Measurements from ENCODE around the gene PACRG.

PACRG gene

DNA sequence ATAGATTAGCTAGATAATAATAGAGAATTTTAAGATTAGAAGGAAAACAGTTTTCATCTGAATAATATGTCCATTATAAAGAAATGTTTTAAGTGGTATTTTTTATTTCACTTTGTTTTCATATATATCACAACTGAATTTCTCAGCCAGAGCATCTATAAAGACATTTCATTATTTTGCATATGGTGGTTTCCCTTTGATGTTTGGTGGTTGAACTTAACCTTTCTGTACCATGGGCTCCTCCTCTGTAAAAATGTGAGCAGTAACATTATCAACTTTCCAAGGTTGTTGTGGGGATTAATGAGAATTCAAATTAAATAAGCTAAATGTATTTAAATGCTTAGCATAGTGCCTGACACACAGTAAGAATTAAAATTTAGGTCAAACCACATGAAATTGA is 567.0 kb downstream of the PACRG start:
- Histone ChIP-seq H3K9ac (ENCODE audit: low read length) (no peak overlapping the region), H3K27ac (ENCODE audit: low read depth, low read length) (no peak overlapping the region), H3K27me3 (ENCODE audit: control insufficient read depth, insufficient read depth, low read length) (no peaks in the 10 kb centered on the region), H3K4me3 (ENCODE audit: low read depth, low read length) (no peak overlapping the region), H3K36me3 (ENCODE audit: control insufficient read depth, insufficient read depth, low read length) (no peaks in the 10 kb centered on the region), H3K4me1 (ENCODE audit: control insufficient read depth, insufficient read depth, low read length) (peaks cover 4% of the 10 kb centered on the region; the same call in 1 of the 2 replicates), H3K9me3 (ENCODE audit: control insufficient read depth, insufficient read depth, low read depth, low read length) (no peaks in the 10 kb centered on the region)

DNA sequence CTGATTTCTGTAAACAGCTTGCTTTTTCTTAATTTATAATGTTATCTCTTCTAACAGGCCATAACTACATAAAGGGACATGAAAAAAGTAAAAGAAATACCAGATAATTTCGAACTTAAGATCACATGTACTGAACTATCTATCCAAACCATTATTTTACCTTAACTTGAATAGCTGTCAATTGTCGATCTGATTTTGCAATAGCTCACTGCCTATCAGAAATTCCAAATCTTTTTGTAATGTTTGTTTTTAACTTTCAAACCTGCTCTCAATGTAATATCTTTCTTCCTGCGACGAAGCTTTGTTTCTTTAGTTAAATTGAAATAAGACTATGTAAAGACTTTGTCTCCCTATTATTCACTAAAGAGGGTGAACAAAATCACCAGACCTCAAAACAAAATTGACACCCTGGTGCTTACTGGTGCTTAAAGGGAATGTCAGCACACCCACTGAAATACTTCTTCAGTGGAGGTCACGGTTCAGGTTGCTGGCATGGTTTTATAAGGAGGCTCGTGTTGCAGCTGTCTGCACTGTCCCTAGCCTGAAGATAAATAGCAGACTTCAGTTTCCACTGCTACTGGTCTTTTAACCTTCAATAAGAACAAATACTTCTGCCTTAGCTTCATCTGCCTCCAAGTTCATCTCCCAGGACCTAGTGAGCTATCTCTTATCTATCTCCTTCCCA is 569.2 kb downstream of the PACRG start:
- no peaks in the 10 kb centered on the region for H3K4me1 ChIP-seq (ENCODE audit: control insufficient read depth, insufficient read depth, low read length)
- H3K9ac ChIP-seq (ENCODE audit: low read length), result no peak overlapping the region
- H3K27ac ChIP-seq (ENCODE audit: low read depth, low read length), result no peak overlapping the region
- H3K27me3 ChIP-seq (ENCODE audit: control insufficient read depth, insufficient read depth, low read length), result no peaks in the 10 kb centered on the region
- H3K4me3 ChIP-seq (ENCODE audit: low read depth, low read length), result no peak overlapping the region
- no peaks in the 10 kb centered on the region for H3K36me3 ChIP-seq (ENCODE audit: control insufficient read depth, insufficient read depth, low read length)
- H3K9me3 ChIP-seq (ENCODE audit: control insufficient read depth, insufficient read depth, low read depth, low read length), result no peaks in the 10 kb centered on the region

DNA sequence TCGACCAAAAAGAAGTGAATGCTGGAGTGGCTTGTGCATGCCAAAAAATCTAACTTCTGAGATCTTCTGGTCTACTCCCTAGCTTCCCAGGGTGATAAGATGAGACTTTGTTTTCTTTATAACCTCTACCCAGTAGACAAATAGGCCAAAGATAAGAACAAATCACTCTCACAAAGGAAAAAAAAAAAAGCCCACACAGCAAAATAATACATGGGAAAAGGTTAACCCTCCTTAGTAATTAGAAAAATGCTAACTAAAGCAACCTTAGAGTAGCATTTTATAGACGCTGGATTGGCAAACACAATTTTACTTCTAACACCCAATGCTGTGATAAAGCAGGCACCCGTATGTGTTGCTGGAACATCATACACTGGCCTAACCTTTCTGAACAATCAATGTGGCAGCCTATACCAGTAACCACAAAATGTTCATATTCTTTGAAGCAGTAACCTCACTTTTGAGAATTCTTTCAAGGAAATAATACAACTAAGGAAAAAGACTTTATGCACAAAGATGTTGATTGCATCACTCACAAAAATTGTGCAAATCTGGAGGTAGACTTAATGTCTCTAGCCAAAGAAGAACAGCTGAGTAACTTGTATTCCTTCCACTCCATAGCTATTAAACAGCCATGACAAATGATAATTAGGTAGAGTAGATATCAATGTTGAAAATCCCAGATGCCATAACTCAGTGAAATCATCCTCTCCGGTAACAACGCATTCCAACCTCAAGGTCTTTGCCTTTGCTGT is 570.5 kb downstream of the PACRG start:
- H3K9me3 ChIP-seq (ENCODE audit: control insufficient read depth, insufficient read depth, low read depth, low read length), result no peaks in the 10 kb centered on the region
- no peaks in the 10 kb centered on the region for H3K27me3 ChIP-seq (ENCODE audit: control insufficient read depth, insufficient read depth, low read length)
- no peak overlapping the region for H3K9ac ChIP-seq (ENCODE audit: low read length)
- H3K4me1 ChIP-seq (ENCODE audit: control insufficient read depth, insufficient read depth, low read length), result no peaks in the 10 kb centered on the region
- no peak overlapping the region for H3K27ac ChIP-seq (ENCODE audit: low read depth, low read length)
- H3K4me3 ChIP-seq (ENCODE audit: low read depth, low read length), result no peak overlapping the region
- no peaks in the 10 kb centered on the region for H3K36me3 ChIP-seq (ENCODE audit: control insufficient read depth, insufficient read depth, low read length)

DNA sequence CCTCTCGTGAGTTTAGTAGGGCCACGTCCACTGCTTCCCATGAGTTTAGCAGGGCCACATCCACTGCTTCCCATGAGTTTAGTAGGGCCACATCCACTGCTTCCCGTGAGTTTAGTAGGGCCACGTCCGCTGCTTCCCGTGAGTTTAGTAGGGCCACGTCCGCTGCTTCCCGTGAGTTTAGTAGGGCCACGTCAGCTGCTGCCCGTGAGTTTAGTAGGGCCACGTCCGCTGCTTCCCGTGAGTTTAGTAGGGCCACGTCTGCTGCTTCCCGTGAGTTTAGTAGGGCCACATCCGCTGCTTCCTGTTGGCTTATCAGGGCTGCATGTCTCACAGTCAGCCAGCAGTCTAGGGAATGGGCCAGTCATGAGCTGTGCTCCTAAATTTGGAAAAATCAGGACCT is 573.1 kb downstream of the PACRG start:
- no peak overlapping the region for H3K27ac ChIP-seq (ENCODE audit: low read depth, low read length)
- no peaks in the 10 kb centered on the region for H3K36me3 ChIP-seq (ENCODE audit: control insufficient read depth, insufficient read depth, low read length)
- H3K9ac ChIP-seq (ENCODE audit: low read length), result no peak overlapping the region
- H3K27me3 ChIP-seq (ENCODE audit: control insufficient read depth, insufficient read depth, low read length), result no peaks in the 10 kb centered on the region
- H3K4me3 ChIP-seq (ENCODE audit: low read depth, low read length), result no peak overlapping the region
- no peaks in the 10 kb centered on the region for H3K9me3 ChIP-seq (ENCODE audit: control insufficient read depth, insufficient read depth, low read depth, low read length)
- no peaks in the 10 kb centered on the region for H3K4me1 ChIP-seq (ENCODE audit: control insufficient read depth, insufficient read depth, low read length)

DNA sequence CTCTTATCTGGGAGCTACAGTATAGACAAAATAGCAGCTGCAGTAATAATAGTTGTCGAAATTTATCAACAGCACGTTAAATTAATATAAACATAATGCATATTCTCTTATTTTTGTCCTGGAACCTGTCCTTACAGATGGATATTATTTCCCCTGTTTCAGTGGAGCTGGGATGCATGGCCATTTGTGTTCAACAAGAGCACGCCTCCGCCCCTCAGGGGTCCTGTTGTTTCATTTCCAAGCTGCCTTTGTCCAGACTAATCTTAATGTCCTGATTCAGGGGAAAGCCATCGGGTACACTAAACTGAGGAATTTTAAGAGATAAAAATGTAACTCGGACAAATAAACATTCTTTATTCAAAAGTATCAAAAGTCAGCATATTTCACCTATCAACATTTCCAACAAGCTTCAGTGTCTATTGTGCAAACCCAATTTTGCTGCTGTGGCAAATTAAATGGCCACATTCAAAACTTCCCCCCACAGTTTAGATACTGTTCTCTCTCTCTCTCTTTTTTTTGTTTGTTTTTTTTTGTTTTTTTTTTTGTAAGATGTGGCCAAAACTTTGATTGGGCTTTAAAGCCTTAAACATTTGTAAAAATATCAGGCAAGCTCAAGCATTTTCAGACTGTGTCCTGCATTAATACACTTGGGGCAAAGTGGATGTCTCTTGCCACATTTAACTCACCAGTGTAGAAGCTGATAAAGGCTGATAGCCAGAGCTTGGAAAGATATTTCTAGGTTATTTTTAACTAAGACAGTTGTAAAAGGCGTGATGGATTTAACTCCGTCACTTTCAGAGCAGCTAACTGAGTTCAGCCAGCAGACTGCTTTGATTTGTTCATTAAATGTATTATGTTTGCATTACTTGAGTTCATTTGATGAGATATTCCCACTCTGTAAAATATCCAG is 574.2 kb downstream of the PACRG start:
- Histone ChIP-seq H3K36me3 (ENCODE audit: control insufficient read depth, insufficient read depth, low read length) (no peaks in the 10 kb centered on the region), H3K4me1 (ENCODE audit: control insufficient read depth, insufficient read depth, low read length) (no peaks in the 10 kb centered on the region), H3K27ac (ENCODE audit: low read depth, low read length) (no peak overlapping the region), H3K4me3 (ENCODE audit: low read depth, low read length) (no peak overlapping the region), H3K9me3 (ENCODE audit: control insufficient read depth, insufficient read depth, low read depth, low read length) (no peaks in the 10 kb centered on the region), H3K9ac (ENCODE audit: low read length) (no peak overlapping the region), H3K27me3 (ENCODE audit: control insufficient read depth, insufficient read depth, low read length) (no peaks in the 10 kb centered on the region)

DNA sequence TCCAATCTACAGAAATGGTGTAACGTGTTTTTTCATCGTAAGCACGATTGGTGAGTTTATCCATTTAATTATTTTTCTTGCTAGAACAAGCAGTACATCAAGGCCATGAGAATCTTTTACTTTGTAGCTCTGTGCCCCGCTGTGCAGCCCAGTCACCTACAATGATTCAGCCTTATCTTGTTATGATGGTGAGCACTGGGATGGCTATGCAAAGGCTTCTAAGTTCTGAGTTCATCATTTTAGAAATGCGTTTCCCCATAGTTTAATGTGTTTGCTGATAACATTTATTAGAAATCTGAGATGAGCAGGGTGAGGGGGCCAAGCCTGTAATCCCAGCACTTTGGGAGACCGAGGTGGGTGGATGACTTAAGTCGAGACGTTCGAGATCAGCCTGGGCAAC is 575.0 kb downstream of the PACRG start:
- Histone ChIP-seq H3K9me3 (ENCODE audit: control insufficient read depth, insufficient read depth, low read depth, low read length) (no peaks in the 10 kb centered on the region), H3K4me3 (ENCODE audit: low read depth, low read length) (no peak overlapping the region), H3K36me3 (ENCODE audit: control insufficient read depth, insufficient read depth, low read length) (no peaks in the 10 kb centered on the region), H3K27me3 (ENCODE audit: control insufficient read depth, insufficient read depth, low read length) (no peaks in the 10 kb centered on the region), H3K4me1 (ENCODE audit: control insufficient read depth, insufficient read depth, low read length) (no peaks in the 10 kb centered on the region), H3K9ac (ENCODE audit: low read length) (no peak overlapping the region), H3K27ac (ENCODE audit: low read depth, low read length) (no peak overlapping the region)

DNA sequence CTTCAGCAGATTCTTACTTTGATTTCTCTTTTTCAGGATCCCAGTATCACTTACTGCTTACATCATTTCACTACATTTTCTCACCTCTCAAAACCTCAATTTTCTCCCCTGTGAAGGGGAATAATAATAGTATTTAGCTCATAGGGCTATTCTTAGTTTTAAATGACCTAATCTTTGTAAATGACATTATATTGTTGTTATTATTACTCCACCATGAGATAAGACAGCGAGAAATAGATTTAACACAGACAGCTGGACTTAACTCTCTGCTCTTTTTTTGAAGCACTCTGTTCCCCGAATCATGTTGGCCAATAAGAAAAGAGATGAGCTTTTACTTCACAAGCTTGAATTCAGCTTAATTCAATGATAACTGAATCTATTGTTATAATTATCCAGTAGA is 578.2 kb downstream of the PACRG start:
- H3K27ac ChIP-seq (ENCODE audit: low read depth, low read length), result no peak overlapping the region

DNA sequence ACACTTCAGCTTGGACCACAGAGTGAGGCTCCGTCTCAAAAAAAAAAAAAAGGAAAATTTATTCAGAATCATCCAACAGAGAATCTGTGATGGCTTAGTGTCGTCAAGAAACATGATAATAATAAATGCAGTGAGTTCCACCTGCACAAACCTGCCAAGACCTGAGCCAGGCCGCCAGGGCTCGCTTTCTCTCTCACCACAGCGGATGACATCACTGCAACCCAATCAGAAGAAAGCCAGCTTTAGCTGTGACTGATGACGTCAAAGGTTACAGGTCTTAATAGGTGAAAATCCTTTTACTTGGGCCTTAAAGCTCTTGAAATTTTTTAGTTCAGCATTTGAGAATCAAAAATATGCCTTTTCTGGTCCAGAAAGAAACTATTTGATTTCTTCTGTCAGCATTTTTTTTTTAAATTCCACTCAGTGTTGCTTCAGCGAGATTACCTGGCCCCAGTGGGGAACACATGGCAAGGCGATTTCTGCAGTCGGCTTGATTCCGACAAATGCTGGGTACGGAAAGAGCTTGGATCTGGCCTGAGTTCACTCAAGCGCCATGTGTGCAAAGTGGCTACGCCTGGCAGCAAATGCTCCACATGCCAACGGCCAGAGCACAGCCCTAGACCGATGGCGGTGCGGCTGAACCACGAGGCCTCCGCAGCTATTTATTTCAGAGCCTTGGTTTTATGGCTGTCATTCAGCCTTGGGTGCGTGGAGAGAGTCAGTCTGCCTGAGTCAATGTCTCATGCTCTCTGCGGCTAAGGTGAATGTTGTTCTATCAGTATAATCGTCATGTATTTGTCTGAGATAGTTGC is 581.1 kb downstream of the PACRG start:
- H3K4me3 ChIP-seq (ENCODE audit: low read depth, low read length), result no peak overlapping the region
- H3K27ac ChIP-seq (ENCODE audit: low read depth, low read length), result no peak overlapping the region
- no peaks in the 10 kb centered on the region for H3K9me3 ChIP-seq (ENCODE audit: control insufficient read depth, insufficient read depth, low read depth, low read length)
- H3K9ac ChIP-seq (ENCODE audit: low read length), result no peak overlapping the region
- no peaks in the 10 kb centered on the region for H3K27me3 ChIP-seq (ENCODE audit: control insufficient read depth, insufficient read depth, low read length)
- H3K36me3 ChIP-seq (ENCODE audit: control insufficient read depth, insufficient read depth, low read length), result no peaks in the 10 kb centered on the region
- no peaks in the 10 kb centered on the region for H3K4me1 ChIP-seq (ENCODE audit: control insufficient read depth, insufficient read depth, low read length)

More for the DNA sequence above, 578.2 kb downstream of the PACRG start:
- Histone ChIP-seq H3K27me3 (ENCODE audit: control insufficient read depth, insufficient read depth, low read length) (no peaks in the 10 kb centered on the region), H3K9me3 (ENCODE audit: control insufficient read depth, insufficient read depth, low read depth, low read length) (no peaks in the 10 kb centered on the region), H3K4me1 (ENCODE audit: control insufficient read depth, insufficient read depth, low read length) (no peaks in the 10 kb centered on the region), H3K36me3 (ENCODE audit: control insufficient read depth, insufficient read depth, low read length) (no peaks in the 10 kb centered on the region), H3K9ac (ENCODE audit: low read length) (no peak overlapping the region), H3K4me3 (ENCODE audit: low read depth, low read length) (no peak overlapping the region)

DNA sequence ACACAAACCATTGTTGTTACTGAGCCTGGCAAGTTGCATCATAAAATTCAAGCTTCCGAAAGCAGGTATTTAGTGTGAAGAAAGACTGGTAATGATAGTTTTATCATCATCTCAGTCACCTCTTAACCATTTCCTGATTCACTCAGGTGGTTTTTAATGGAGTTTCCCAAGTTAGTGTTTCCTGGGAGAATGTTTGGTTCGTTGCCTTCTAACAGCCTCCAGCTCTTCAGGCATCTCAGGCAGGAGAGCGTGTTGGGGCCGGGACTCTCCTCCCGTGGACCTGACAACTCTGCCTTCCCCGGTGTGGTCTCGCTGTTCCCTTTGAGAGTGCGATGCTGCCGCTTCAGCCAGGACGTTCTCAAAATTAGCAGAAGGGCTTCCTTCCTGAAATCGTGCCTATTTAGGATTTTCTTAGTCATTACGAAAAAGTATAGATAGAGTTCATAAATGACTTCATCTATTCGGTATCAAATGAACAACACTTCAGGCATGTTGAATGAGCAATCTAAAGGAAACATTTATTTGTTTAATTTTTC is 581.8 kb downstream of the PACRG start:
- no peak overlapping the region for H3K4me3 ChIP-seq (ENCODE audit: low read depth, low read length)
- H3K27me3 ChIP-seq (ENCODE audit: control insufficient read depth, insufficient read depth, low read length), result no peaks in the 10 kb centered on the region
- no peaks in the 10 kb centered on the region for H3K9me3 ChIP-seq (ENCODE audit: control insufficient read depth, insufficient read depth, low read depth, low read length)
- H3K36me3 ChIP-seq (ENCODE audit: control insufficient read depth, insufficient read depth, low read length), result no peaks in the 10 kb centered on the region
- H3K27ac ChIP-seq (ENCODE audit: low read depth, low read length), result no peak overlapping the region
- H3K4me1 ChIP-seq (ENCODE audit: control insufficient read depth, insufficient read depth, low read length), result no peaks in the 10 kb centered on the region
- no peak overlapping the region for H3K9ac ChIP-seq (ENCODE audit: low read length)

Data from HUES6 (cell line).